Uterus (tissue), 4 donors: ENCODE data around the gene SMURF1. TPM values are rescaled to one million over a fixed set of nuclear protein-coding genes. Genes with fewer than 3 reads are reported as not detected.

Experiments
- DNase-seq, 2 donors: peaks; one replicate each; pipeline ENCODE4 v3.0.0-alpha.2; 2019 to 2020
- H3K27ac ChIP-seq, 2 donors: fragments of 200-600 bp; sonication (generic); 1 replicate in 1 of 2; 2 replicates in 1 of 2; pipeline ENCODE4 v1.5.1; 2016 to 2018
- H3K27me3 ChIP-seq, 2 donors: fragments of 200-600 bp; sonication (generic); one replicate each; pipeline ENCODE4 v1.5.1; 2018 to 2019; ENCODE audit warnings: control low read depth in 1 of 2
- H3K36me3 ChIP-seq, 2 donors: fragments of 200-600 bp; sonication (generic); one replicate each; pipeline ENCODE4 v1.5.1; 2019; ENCODE audit warnings: control low read depth in 1 of 2
- H3K4me1 ChIP-seq, 2 donors: fragments of 200-600 bp; sonication (generic); one replicate each; pipeline ENCODE4 v1.5.1; 2018 to 2019; ENCODE audit warnings: control low read depth in 1 of 2
- H3K4me3 ChIP-seq, 2 donors: fragments of 200-600 bp; sonication (generic); 1 replicate in 1 of 2; 2 replicates in 1 of 2; pipeline ENCODE4 v1.5.1; 2018 to 2019; ENCODE audit warnings: mild to moderate bottlenecking in 1 of 2
- H3K9me3 ChIP-seq, 2 donors: fragments of 200-600 bp; sonication (generic); one replicate each; pipeline ENCODE4 v1.5.1; 2019; ENCODE audit warnings: control low read depth in 1 of 2
- CTCF ChIP-seq, 4 experiments: fragments of 200-600 bp in 2 of 4; fragments of 450-650 bp in 2 of 4; sonication (generic) in 2 of 4; IDR thresholded peaks; one replicate each; pipeline ENCODE4 v1.5.1; 2016 to 2019; ENCODE audit warnings: antibody characterized with exemption in 4 of 4, mild to moderate bottlenecking in 2 of 4, moderate library complexity in 1 of 4
- POLR2A ChIP-seq, 2 donors: fragments of 450-650 bp; IDR thresholded peaks; one replicate each; pipeline ENCODE4 v1.6.1; 2016; ENCODE audit warnings: antibody characterized with exemption in 2 of 2, mild to moderate bottlenecking in 1 of 2, moderate library complexity in 1 of 2
- intact Hi-C: fragments of 100-400 bp; cut with DNase I; formaldehyde crosslinking; loops from one replicate; pipeline ENCODE4 v1.15.1; 2023; ENCODE audit warnings: low total_unique reads
- total RNA-seq, 4 donors: library from RNA; depleted of rRNA in 3 of 4; stranded (reverse); fragments of >200 nt in 3 of 4; gene quantifications; one replicate each; pipeline versions ENCODE4 v1.1.0 to v1.2.4, GENCODE V29; 2014 to 2023
- donor health status: DM: yes; HTN: yes; CAD: no.

The SMURF1 gene
- total RNA-seq, 4 donors from 2014 or later = 14.4 to 39.5 (median 26.2) TPM

- Histone ChIP-seq H3K9me3 (no peaks in the 10 kb centered on the region), H3K4me3 (no peak overlapping the region), H3K36me3 (no peaks in the 10 kb centered on the region), H3K27ac (no peak overlapping the region), H3K4me1 (peaks cover 0 to 5% of the 10 kb centered on the region in 2 donors), H3K27me3 (no peaks in the 10 kb centered on the region)
- no peak for DNase-seq
- no peak for TF ChIP-seq POLR2A (IDR thresholded peaks at IDR 0.05)
- TF ChIP-seq CTCF (IDR thresholded peaks at IDR 0.05) = no peak
- intact Hi-C loops = no loop called here
Observed at GRCh38 chr7:99078416-99078815, 65.5 kb downstream of the SMURF1 start.

GRCh38 chr7:99076615-99077014, 67.3 kb downstream of the SMURF1 start:
- intact Hi-C loops = no loop called here
- no peak overlapping the region for H3K27ac ChIP-seq
- H3K27me3 ChIP-seq = no peaks in the 10 kb centered on the region
- H3K36me3 ChIP-seq = no peaks in the 10 kb centered on the region
- H3K4me1 ChIP-seq = peaks cover 0 to 5% of the 10 kb centered on the region in 2 donors
- TF ChIP-seq POLR2A (IDR thresholded peaks at IDR 0.05) (no peak), CTCF (IDR thresholded peaks at IDR 0.05) (no peak)
- DNase-seq = no peak
- H3K4me3 ChIP-seq = no peak overlapping the region
- H3K9me3 ChIP-seq = no peaks in the 10 kb centered on the region

- Histone ChIP-seq H3K4me1 (peaks cover 0 to 2% of the 10 kb centered on the region in 2 donors), H3K27ac (no peak overlapping the region), H3K36me3 (no peaks in the 10 kb centered on the region), H3K9me3 (no peaks in the 10 kb centered on the region), H3K27me3 (no peaks in the 10 kb centered on the region), H3K4me3 (no peak overlapping the region)
- intact Hi-C loops = no loop called here
- DNase-seq = no peak
- TF ChIP-seq CTCF (IDR thresholded peaks at IDR 0.05) (no peak), POLR2A (IDR thresholded peaks at IDR 0.05) (no peak)
Observed at GRCh38 chr7:99073839-99074446, 70.0 kb downstream of the SMURF1 start.

- DNase-seq = no peak
- H3K4me1 ChIP-seq = no peaks in the 10 kb centered on the region
- no peaks in the 10 kb centered on the region for H3K27me3 ChIP-seq
- H3K36me3 ChIP-seq = no peaks in the 10 kb centered on the region
- intact Hi-C loops = no loop called here
- H3K27ac ChIP-seq = no peak overlapping the region
- H3K9me3 ChIP-seq = no peaks in the 10 kb centered on the region
- TF ChIP-seq POLR2A (IDR thresholded peaks at IDR 0.05) (no peak), CTCF (IDR thresholded peaks at IDR 0.05) (no peak)
- H3K4me3 ChIP-seq = no peak overlapping the region
Observed at GRCh38 chr7:99072126-99072525, 71.8 kb downstream of the SMURF1 start.

GRCh38 chr7:99070361-99070760, 73.5 kb downstream of the SMURF1 start:
- Histone ChIP-seq H3K27me3 (no peaks in the 10 kb centered on the region), H3K27ac (no peak overlapping the region), H3K36me3 (no peaks in the 10 kb centered on the region), H3K4me1 (no peaks in the 10 kb centered on the region), H3K4me3 (no peak overlapping the region), H3K9me3 (no peaks in the 10 kb centered on the region)
- intact Hi-C loops = no loop called here
- no peak for DNase-seq
- no peak for TF ChIP-seq CTCF (IDR thresholded peaks at IDR 0.05)
- TF ChIP-seq POLR2A (IDR thresholded peaks at IDR 0.05) = no peak
